Right renal cortex interstitium (tissue), 3 donors: ENCODE results near the gene ARRDC2. TPM values are rescaled to one million over a fixed set of nuclear protein-coding genes. Genes with fewer than 3 reads are reported as not detected.
"Not testable (repeated sequence)": the region's sequence is repeated elsewhere in the genome, so short reads cannot be mapped to it uniquely, and the experiment has no call there.

Experiments
- DNase-seq, 3 donors: peaks; one replicate each; pipeline ENCODE4 v3.0.0-alpha.2; 2013; ENCODE audit warnings: low read depth in 3 of 3, low spot score in 2 of 3
- polyA plus RNA-seq, 3 donors: library from polyadenylated mRNA; unstranded; fragments of 120-200 nt; gene quantifications; one replicate each; pipeline ENCODE4 v1.2.1, GENCODE V29; 2013; ENCODE audit not compliant: insufficient read length in 3 of 3

The ARRDC2 gene
- polyA plus RNA-seq = 1 to 10 TPM; 3.9 to 4.3 (median 4.1) TPM

GRCh38 chr19:18007917-18008673, at the start of gene ARRDC2:
Gene ARRDC2, plus strand, starts transcription at chr19:18008170. Its CDS starts 141 bp downstream, at chr19:18008311.
- DNase-seq = peak; percentile 78 to 89 (median 83)

- DNase-seq = no peak
Observed at GRCh38 chr19:17963936-17964691, 43.9 kb upstream of the ARRDC2 start.

- no peak for DNase-seq
Observed at GRCh38 chr19:17965370-17966128, 42.4 kb upstream of the ARRDC2 start.

GRCh38 chr19:17966129-17966483, 41.9 kb upstream of the ARRDC2 start:
- no peak for DNase-seq

- DNase-seq = no peak
Observed at GRCh38 chr19:17966550-17967256, 41.3 kb upstream of the ARRDC2 start, which contains the start of gene KCNN1. Gene KCNN1, plus strand, starts transcription at chr19:17967107. Its CDS starts 6,782 bp downstream, at chr19:17973889.

- DNase-seq = no peak
Observed at GRCh38 chr19:17967257-17968051, 40.5 kb upstream of the ARRDC2 start.

- no peak for DNase-seq
Observed at GRCh38 chr19:17968362-17968761, 39.6 kb upstream of the ARRDC2 start.

GRCh38 chr19:17969096-17969792, 38.7 kb upstream of the ARRDC2 start:
- no peak for DNase-seq

- DNase-seq = no peak
Observed at GRCh38 chr19:17972230-17972629, 35.7 kb upstream of the ARRDC2 start.

GRCh38 chr19:17973759-17974158, 34.2 kb upstream of the ARRDC2 start:
- no peak for DNase-seq

- DNase-seq = no peak
Observed at GRCh38 chr19:17974551-17974950, 33.4 kb upstream of the ARRDC2 start.

- no peak for DNase-seq
Observed at GRCh38 chr19:17975032-17975431, 32.9 kb upstream of the ARRDC2 start.

GRCh38 chr19:17977021-17977420, 30.9 kb upstream of the ARRDC2 start:
- DNase-seq = no peak

GRCh38 chr19:17977488-17977887, 30.5 kb upstream of the ARRDC2 start:
- DNase-seq = no peak

- no peak for DNase-seq
Observed at GRCh38 chr19:17981611-17982010, 26.4 kb upstream of the ARRDC2 start.

- no peak for DNase-seq
Observed at GRCh38 chr19:17982430-17982829, 25.5 kb upstream of the ARRDC2 start.

GRCh38 chr19:17985037-17985818, 22.7 kb upstream of the ARRDC2 start:
- no peak for DNase-seq

- not testable (repeated sequence) for DNase-seq
Observed at GRCh38 chr19:17986569-17986968, 21.4 kb upstream of the ARRDC2 start.
